PC-9 (cell line): ENCODE measurements around the gene EPB41L5. TPM values are rescaled to one million over a fixed set of nuclear protein-coding genes. Genes with fewer than 3 reads are reported as not detected.

Experiments used
- BruUV-seq: library from RNA; stranded (reverse); fragments of 400-500 nt; replicated peaks from 2 replicates; lab custom pipeline; 2021; lab: Mats Ljungman, UMichigan
- CTCF ChIA-PET: fragments of 300-600 bp; sonication (Branson Sonifier 250); formaldehyde crosslinking; loops from one replicate; lab custom pipeline; 2022; ENCODE audit warnings: antibody characterized with exemption; lab: Charles Lee
- POLR2A ChIA-PET: fragments of 300-600 bp; sonication (Branson Sonifier 250); formaldehyde crosslinking; loops from one replicate; lab custom pipeline; 2022; ENCODE audit warnings: antibody characterized with exemption; ENCODE audit not compliant: unreplicated experiment; lab: Charles Lee
- DNase-seq, 2 experiments: peaks; one replicate each; pipeline versions ENCODE4 v3.0.0 to v3.0.0-alpha.2; 2015 to 2022; ENCODE audit warnings: mixed read lengths in 1 of 2
- H2AFZ ChIP-seq: fragments of 200-600 bp; sonication (generic); 2 replicates; pipeline ENCODE4 v1.8.1; 2017; ENCODE audit warnings: antibody characterized with exemption
- H3F3A ChIP-seq: fragments of 200-600 bp; sonication (generic); 2 replicates; pipeline ENCODE4 v1.8.1; 2017; ENCODE audit warnings: antibody characterized with exemption, mild to moderate bottlenecking, low read depth; ENCODE audit not compliant: insufficient read depth
- H3K27ac ChIP-seq: fragments of 200-600 bp; sonication (generic); 2 replicates; pipeline ENCODE4 v1.6.1; 2016; ENCODE audit warnings: mixed run types
- H3K27me3 ChIP-seq: fragments of 200-600 bp; sonication (generic); 2 replicates; pipeline ENCODE4 v1.6.1; 2016; ENCODE audit warnings: low read depth, mixed run types; ENCODE audit not compliant: insufficient read depth
- H3K36me3 ChIP-seq: fragments of 200-600 bp; sonication (generic); 2 replicates; pipeline ENCODE4 v1.6.1; 2016; ENCODE audit warnings: low read depth, mixed run types
- H3K4me1 ChIP-seq: fragments of 200-600 bp; sonication (generic); replicated peaks from 2 replicates; pipeline ENCODE4 v1.6.1; 2016; ENCODE audit warnings: mixed run types; ENCODE audit not compliant: insufficient read depth
- H3K4me2 ChIP-seq: fragments of 200-600 bp; sonication (generic); 2 replicates; pipeline ENCODE4 v1.6.1; 2017; ENCODE audit warnings: mixed run types
- H3K4me3 ChIP-seq: fragments of 200-600 bp; sonication (generic); 2 replicates; pipeline ENCODE4 v1.6.1; 2016; ENCODE audit warnings: mixed run types
- H3K79me2 ChIP-seq: fragments of 200-600 bp; sonication (generic); 2 replicates; pipeline ENCODE4 v1.6.1; 2017; ENCODE audit warnings: low read depth, mixed run types
- H3K9me2 ChIP-seq: fragments of 200-600 bp; sonication (generic); 2 replicates; pipeline ENCODE4 v1.8.1; 2017; ENCODE audit warnings: mild to moderate bottlenecking; ENCODE audit not compliant: insufficient read depth
- H3K9me3 ChIP-seq: fragments of 200-600 bp; sonication (generic); 2 replicates; pipeline ENCODE4 v1.8.1; 2016; ENCODE audit warnings: low read depth; ENCODE audit not compliant: insufficient read depth
- H4K20me1 ChIP-seq: fragments of 200-600 bp; sonication (generic); 2 replicates; pipeline ENCODE4 v1.8.1; 2017; ENCODE audit not compliant: insufficient read depth
- CTCF ChIP-seq: fragments of 200-600 bp; sonication (generic); conservative IDR thresholded peaks from 2 replicates; pipeline ENCODE4 v1.6.1; 2017; ENCODE audit warnings: mixed run types, antibody characterized with exemption, mild to moderate bottlenecking, moderate library complexity
- EZH2 ChIP-seq: fragments of 200-600 bp; sonication (generic); IDR thresholded peaks from 2 replicates; pipeline ENCODE4 v1.8.0; 2017; ENCODE audit warnings: antibody characterized with exemption, low read depth
- intact Hi-C: fragments of 100-400 bp; cut with micrococcal nuclease; formaldehyde crosslinking; loops from one replicate; pipeline ENCODE4 v1.10.0; 2022; ENCODE audit not compliant: unreplicated experiment
- total RNA-seq: library from RNA; stranded (reverse); gene quantifications from 2 replicates; pipeline ENCODE4 v1.2.3, GENCODE V29; 2021

EPB41L5 gene
- total RNA-seq, 1 experiment from 2014 or later, result 18.4 TPM

- Histone ChIP-seq H3K4me1 (no peaks in the 10 kb centered on the region), H3K4me2 (no peak overlapping the region), H4K20me1 (no peaks in the 10 kb centered on the region), H3K9me3 (no peaks in the 10 kb centered on the region), H3K27ac (no peak overlapping the region), H3F3A (no peaks in the 10 kb centered on the region), H3K9me2 (no peaks in the 10 kb centered on the region), H3K27me3 (no peaks in the 10 kb centered on the region), H3K36me3 (no peaks in the 10 kb centered on the region), H2AFZ (no peak overlapping the region), H3K4me3 (no peak overlapping the region), H3K79me2 (no peaks in the 10 kb centered on the region)
- intact Hi-C loops, result no loop called here
- no peak for DNase-seq
- CTCF ChIA-PET, result no interaction called here
- TF ChIP-seq CTCF, result peak; percentile 20; the same call in 1 of the 2 replicates
- no peak for TF ChIP-seq EZH2
- BruUV-seq, result no TSS peak
- POLR2A ChIA-PET, result interaction anchor here (0.6 kb wide), 1 partner anchor 728 kb away, joined by 5 read pairs; no protein-coding TSS in a partner anchor
Observed at GRCh38 chr2:120204022-120204405, 191.1 kb downstream of the EPB41L5 start.

GRCh38 chr2:120204417-120204816 is 191.5 kb downstream of the EPB41L5 start:
- H3K79me2 ChIP-seq, result no peaks in the 10 kb centered on the region
- H3K27me3 ChIP-seq, result no peaks in the 10 kb centered on the region
- BruUV-seq, result no TSS peak
- H3K4me1 ChIP-seq, result no peaks in the 10 kb centered on the region
- no peak for DNase-seq
- ChIA-PET CTCF (no interaction called here), POLR2A (no interaction called here)
- TF ChIP-seq EZH2 (no peak), CTCF (no peak)
- H3F3A ChIP-seq, result no peaks in the 10 kb centered on the region
- H3K4me2 ChIP-seq, result no peak overlapping the region
- no peaks in the 10 kb centered on the region for H3K9me2 ChIP-seq
- intact Hi-C loops, result no loop called here
- no peaks in the 10 kb centered on the region for H3K36me3 ChIP-seq
- H3K27ac ChIP-seq, result no peak overlapping the region
- H4K20me1 ChIP-seq, result no peaks in the 10 kb centered on the region
- H3K9me3 ChIP-seq, result no peaks in the 10 kb centered on the region
- no peak overlapping the region for H2AFZ ChIP-seq
- no peak overlapping the region for H3K4me3 ChIP-seq

GRCh38 chr2:120204945-120205670 is 192.2 kb downstream of the EPB41L5 start:
- H2AFZ ChIP-seq, result no peak overlapping the region
- DNase-seq, result no peak
- no peak for TF ChIP-seq CTCF
- TF ChIP-seq EZH2, result no peak
- H3K79me2 ChIP-seq, result no peaks in the 10 kb centered on the region
- ChIA-PET CTCF (no interaction called here), POLR2A (no interaction called here)
- no peak overlapping the region for H3K27ac ChIP-seq
- no peaks in the 10 kb centered on the region for H3K4me1 ChIP-seq
- no peaks in the 10 kb centered on the region for H3K9me2 ChIP-seq
- no peaks in the 10 kb centered on the region for H3K36me3 ChIP-seq
- H3K27me3 ChIP-seq, result no peaks in the 10 kb centered on the region
- no peak overlapping the region for H3K4me3 ChIP-seq
- no peaks in the 10 kb centered on the region for H4K20me1 ChIP-seq
- H3K4me2 ChIP-seq, result no peak overlapping the region
- intact Hi-C loops, result no loop called here
- no peaks in the 10 kb centered on the region for H3F3A ChIP-seq
- BruUV-seq, result no TSS peak
- H3K9me3 ChIP-seq, result no peaks in the 10 kb centered on the region
